HG02943 (cell line): Measurements from ENCODE around the gene CARHSP1.
"Not testable (repeated sequence)": the region's sequence is repeated elsewhere in the genome, so short reads cannot be mapped to it uniquely, and the experiment has no call there.

Experiments used
- ATAC-seq: cut with Tn5 transposase; IDR thresholded peaks from one replicate; pipeline ENCODE4 v1.9.1; 2021; ENCODE audit warnings: mild to moderate bottlenecking, low read depth, moderate library complexity; ENCODE audit not compliant: unreplicated experiment

The CARHSP1 gene

GRCh38 chr16:8804313-8804712 is 64.5 kb downstream of the CARHSP1 start:
- no peak for ATAC-seq

DNA sequence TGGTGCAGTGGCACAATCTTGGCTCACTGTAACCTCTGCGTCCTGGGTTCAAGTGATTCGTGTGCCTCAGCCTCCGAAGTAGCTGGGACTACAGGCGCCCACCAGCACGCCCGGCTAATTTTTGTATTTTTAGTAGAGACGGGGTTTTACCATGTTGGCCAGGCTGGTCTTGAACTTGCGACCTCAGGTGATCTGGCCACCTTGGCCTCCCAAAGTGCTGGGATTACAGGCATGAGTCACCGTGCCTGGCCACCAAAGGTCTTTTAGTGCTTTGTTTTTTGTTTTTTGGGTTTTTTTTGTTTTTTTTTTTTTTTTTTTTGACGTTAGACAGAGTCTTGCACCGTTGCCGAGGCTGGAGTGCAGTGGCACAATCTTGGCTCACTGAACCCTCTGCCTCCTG is 65.1 kb downstream of the CARHSP1 start:
- ATAC-seq: not testable (repeated sequence)
